GM12873 (cell line): Measurements from ENCODE around the gene BABAM2.

Experiments used
- CTCF ChIP-seq: IDR thresholded peaks from 2 replicates; pipeline ENCODE4 v1.5.1; 2012; ENCODE audit warnings: low read depth, mild to moderate bottlenecking, moderate library complexity, low read length, control low read depth; ENCODE audit not compliant: insufficient read depth; ENCODE audit errors: missing control alignments

The BABAM2 gene

DNA sequence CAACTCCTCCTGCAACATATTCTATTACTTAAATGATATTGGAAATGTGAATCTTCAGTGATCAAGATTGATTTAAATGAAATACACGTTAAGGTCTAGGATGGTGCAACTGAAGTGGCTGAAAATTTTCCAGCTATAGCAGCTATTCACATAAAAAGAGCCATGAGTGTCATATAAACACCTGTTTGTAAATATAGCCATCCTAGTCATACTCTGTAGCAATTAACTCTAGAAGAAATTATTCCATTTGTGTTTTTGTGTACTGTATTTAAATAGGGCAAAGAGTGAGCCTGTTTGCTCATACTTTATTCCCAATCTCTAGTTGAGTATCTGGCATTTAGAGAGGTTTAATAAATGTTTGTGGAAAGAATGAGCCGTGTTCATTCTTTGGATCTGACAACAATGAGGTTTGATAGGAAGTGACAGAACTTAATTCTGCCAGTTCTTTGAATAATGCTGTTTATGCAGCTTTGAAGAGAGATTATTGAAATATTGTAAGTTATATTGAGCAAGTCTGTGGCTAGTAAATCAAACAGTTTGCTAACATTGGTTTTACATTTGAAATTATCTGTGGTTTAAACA is 49.7 kb downstream of the BABAM2 start:
- no peak for TF ChIP-seq CTCF

DNA sequence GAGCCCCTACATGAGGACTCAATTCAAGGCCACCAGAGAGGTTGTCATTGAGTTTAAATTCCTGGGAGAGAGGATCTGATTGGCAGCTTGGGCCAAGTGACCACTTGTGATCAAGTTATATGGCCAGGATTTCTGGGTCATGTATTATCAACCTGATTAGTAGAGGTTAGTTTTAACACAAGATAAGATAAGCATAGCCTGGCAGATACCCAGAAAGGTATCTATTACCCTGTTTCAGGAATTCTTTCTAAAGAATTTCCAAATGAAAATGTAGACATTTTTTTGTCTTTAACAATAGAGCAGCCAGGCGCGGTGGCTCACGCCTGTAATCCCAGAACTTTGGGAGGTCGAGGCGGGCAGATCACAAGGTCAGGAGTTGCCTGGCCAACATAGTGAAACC is 50.5 kb downstream of the BABAM2 start:
- TF ChIP-seq CTCF: no peak

- TF ChIP-seq CTCF: no peak
Measured at GRCh38 chr2:27942612-27943547, 52.4 kb downstream of the BABAM2 start.

DNA sequence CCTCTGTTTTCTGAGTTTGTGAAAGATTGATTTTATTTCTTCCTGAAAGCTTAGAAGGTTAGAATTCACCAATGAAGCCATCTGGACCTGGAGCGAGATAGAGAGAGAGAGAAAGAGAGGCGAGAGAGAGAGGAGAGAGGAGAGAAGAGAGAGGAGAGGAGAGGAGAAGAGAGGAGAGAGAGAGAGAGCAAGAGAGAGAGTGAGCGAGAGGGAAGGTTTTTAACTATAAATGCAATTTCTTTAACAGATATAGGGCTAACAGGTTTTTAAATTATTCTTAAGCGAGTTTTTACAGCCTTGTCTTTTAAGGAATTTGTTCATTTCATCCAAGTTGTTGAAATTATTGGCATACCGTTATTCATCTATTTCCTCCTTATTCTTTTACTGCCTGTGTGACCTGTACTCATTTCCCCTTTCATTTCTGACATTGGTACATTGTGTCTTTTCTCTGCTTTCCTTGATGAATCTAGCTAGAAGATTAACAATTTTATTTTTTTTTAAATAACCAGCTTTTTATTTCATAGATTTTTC is 56.1 kb downstream of the BABAM2 start:
- no peak for TF ChIP-seq CTCF

GRCh38 chr2:27952070-27952469 is 61.5 kb downstream of the BABAM2 start:
- TF ChIP-seq CTCF: no peak

GRCh38 chr2:27953077-27953476 is 62.5 kb downstream of the BABAM2 start:
- TF ChIP-seq CTCF: no peak

DNA sequence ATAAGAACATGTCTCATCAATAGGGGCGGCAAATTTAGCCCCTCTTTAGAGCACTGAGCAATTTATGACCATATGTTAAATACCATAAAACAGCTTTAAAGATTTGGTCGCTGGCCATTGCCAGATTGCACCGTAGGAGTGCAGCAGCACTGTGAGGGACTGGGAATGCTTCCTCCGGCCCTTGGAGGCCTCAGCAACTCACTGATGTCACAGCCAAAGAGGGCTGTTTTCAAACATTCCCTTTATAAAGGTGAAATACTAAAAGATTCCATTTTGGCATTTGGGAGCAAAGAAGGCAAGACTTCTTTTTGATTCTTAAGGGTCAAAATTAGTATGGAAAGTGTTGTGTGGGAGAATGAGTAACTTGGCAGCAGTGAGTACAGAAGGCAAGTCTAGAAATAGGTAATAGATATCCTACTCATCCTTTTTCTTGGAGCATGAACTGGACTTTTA is 63.7 kb downstream of the BABAM2 start:
- no peak for TF ChIP-seq CTCF
